Chondrocyte (in vitro differentiated cells): ENCODE data around the gene CDC42EP4. TPM values are rescaled to one million over a fixed set of nuclear protein-coding genes. Genes with fewer than 3 reads are reported as not detected.

Experiments used
- DNase-seq: peaks from one replicate; pipeline ENCODE4 v3.0.0; 2021; ENCODE audit warnings: mixed read lengths, low spot score
- H3K27ac Mint-ChIP-seq: one replicate; pipeline ENCODE4 v1.8.0; 2021; ENCODE audit warnings: mild to moderate bottlenecking, moderate library complexity, mixed read lengths; ENCODE audit not compliant: unreplicated experiment
- H3K27me3 Mint-ChIP-seq: 2 replicates; pipeline ENCODE4 v1.8.0; 2021; ENCODE audit warnings: low read depth, mixed read lengths
- H3K36me3 Mint-ChIP-seq: 2 replicates; pipeline ENCODE4 v1.8.0; 2021; ENCODE audit warnings: low read depth, mixed read lengths
- H3K4me1 Mint-ChIP-seq: 2 replicates; pipeline ENCODE4 v1.8.0; 2021; ENCODE audit warnings: low read depth, mild to moderate bottlenecking, mixed read lengths
- H3K4me3 Mint-ChIP-seq: one replicate; pipeline ENCODE4 v1.8.0; 2021; ENCODE audit warnings: mild to moderate bottlenecking, moderate library complexity, mixed read lengths; ENCODE audit not compliant: unreplicated experiment
- H3K9me3 Mint-ChIP-seq: 2 replicates; pipeline ENCODE4 v1.8.0; 2021; ENCODE audit warnings: low read depth, mixed read lengths
- CTCF ChIP-seq: fragments of 200-600 bp; sonication (generic); IDR thresholded peaks from 2 replicates; pipeline ENCODE4 v1.5.0; 2021; ENCODE audit warnings: antibody characterized with exemption, mild to moderate bottlenecking, moderate library complexity
- long read RNA-seq: library from polyadenylated mRNA; stranded (forward); transcript quantifications from one replicate; pipeline ENCODE4 v2.0.0, GENCODE V29; 2021
- total RNA-seq: library from RNA; stranded (reverse); gene quantifications from 3 replicates; pipeline ENCODE4 v1.2.1, GENCODE V29; 2021

Gene CDC42EP4
- total RNA-seq: 9.1 to 10.6 TPM (median 10.5 TPM) in 3 replicates
- long read RNA-seq, transcript CDC42EP4-205 (2 exons, 1,022 nt): minor isoform, 5 of 30 reads
- long read RNA-seq, transcript CDC42EP4-201 (2 exons, 3,272 nt): major isoform, 22 of 30 reads
- long read RNA-seq, partial matches to known transcripts: 0 of 30 reads
- long read RNA-seq, other reads (novel, unspliced or antisense): 3 of 30 reads

- H3K9me3 Mint-ChIP-seq: no peaks in the 10 kb centered on the region
- DNase-seq: peak; percentile 98
- peaks cover 29% of the 10 kb centered on the region for H3K4me1 Mint-ChIP-seq
- H3K4me3 Mint-ChIP-seq: peak within 1 kb of the TSS; percentile 91
- no peaks in the 10 kb centered on the region for H3K27me3 Mint-ChIP-seq
- H3K36me3 Mint-ChIP-seq: no peaks in the 10 kb centered on the region
- peak within 1 kb of the TSS; percentile 89 for H3K27ac Mint-ChIP-seq
- no peak for TF ChIP-seq CTCF
Observed at GRCh38 chr17:73311781-73312641, at the start of gene CDC42EP4. TSS of gene CDC42EP4 (minus strand) at chr17:73312001. CDS start at chr17:73286500, 25,501 bp downstream.

- H3K9me3 Mint-ChIP-seq: no peaks in the 10 kb centered on the region
- no peak for DNase-seq
- no peaks in the 10 kb centered on the region for H3K4me1 Mint-ChIP-seq
- no peak overlapping the region for H3K4me3 Mint-ChIP-seq
- no peak overlapping the region for H3K27ac Mint-ChIP-seq
- no peaks in the 10 kb centered on the region for H3K27me3 Mint-ChIP-seq
- peaks cover 2% of the 10 kb centered on the region for H3K36me3 Mint-ChIP-seq
- TF ChIP-seq CTCF: no peak
Observed at GRCh38 chr17:73360961-73361761, 49.4 kb upstream of the CDC42EP4 start.

- no peak for DNase-seq
- H3K4me3 Mint-ChIP-seq: no peak overlapping the region
- H3K9me3 Mint-ChIP-seq: no peaks in the 10 kb centered on the region
- H3K27ac Mint-ChIP-seq: no peak overlapping the region
- no peaks in the 10 kb centered on the region for H3K4me1 Mint-ChIP-seq
- H3K27me3 Mint-ChIP-seq: no peaks in the 10 kb centered on the region
- H3K36me3 Mint-ChIP-seq: peaks cover 2% of the 10 kb centered on the region
- TF ChIP-seq CTCF: no peak
Observed at GRCh38 chr17:73359987-73360410, 48.2 kb upstream of the CDC42EP4 start.

- H3K27ac Mint-ChIP-seq: no peak overlapping the region
- no peak overlapping the region for H3K4me3 Mint-ChIP-seq
Observed at GRCh38 chr17:73359352-73359751, 47.6 kb upstream of the CDC42EP4 start.

More at GRCh38 chr17:73359352-73359751, 47.6 kb upstream of the CDC42EP4 start:
- Mint-ChIP-seq H3K36me3 (no peaks in the 10 kb centered on the region), H3K9me3 (no peaks in the 10 kb centered on the region), H3K4me1 (no peaks in the 10 kb centered on the region), H3K27me3 (no peaks in the 10 kb centered on the region)
- peak; percentile 83 for DNase-seq
- TF ChIP-seq CTCF: no peak
